Peyer's patch (tissue), 4 donors: ENCODE data around the gene CFAP97D2. TPM values are rescaled to one million over a fixed set of nuclear protein-coding genes. Genes with fewer than 3 reads are reported as not detected.
A peak's percentile ranks its signal among the peaks of the same experiment; 100 is the strongest.

Experiments
- DNase-seq, 3 donors: peaks; one replicate each; pipeline ENCODE4 v3.0.0-alpha.2; 2017 to 2019
- H3K27ac ChIP-seq, 4 donors: fragments of 200-600 bp; sonication (generic); one replicate each; pipeline ENCODE4 v1.5.1; 2016 to 2019
- H3K27me3 ChIP-seq, 2 donors: fragments of 200-600 bp; sonication (generic); one replicate each; pipeline ENCODE4 v1.5.1; 2019
- H3K36me3 ChIP-seq, 3 donors: fragments of 200-600 bp; sonication (generic); one replicate each; pipeline ENCODE4 v1.5.1; 2016 to 2019
- H3K4me1 ChIP-seq, 4 donors: fragments of 200-600 bp; sonication (generic); one replicate each; pipeline ENCODE4 v1.5.1; 2016 to 2019
- H3K4me3 ChIP-seq, 4 donors: fragments of 200-600 bp; sonication (generic); 1 replicate in 3 of 4; 2 replicates in 1 of 4; pipeline ENCODE4 v1.5.1; 2016 to 2019; ENCODE audit warnings: mild to moderate bottlenecking in 1 of 4
- H3K9me3 ChIP-seq, 4 donors: fragments of 200-600 bp; sonication (generic); one replicate each; pipeline ENCODE4 v1.5.1; 2016 to 2019; ENCODE audit warnings: mild to moderate bottlenecking in 1 of 4
- POLR2A ChIP-seq, 2 donors: fragments of 450-650 bp; IDR thresholded peaks; one replicate each; pipeline ENCODE4 v1.5.1; 2017; ENCODE audit warnings: antibody characterized with exemption in 2 of 2, mild to moderate bottlenecking in 2 of 2, moderate library complexity in 2 of 2
- total RNA-seq, 4 donors: library from RNA; depleted of rRNA; stranded (reverse); fragments of >200 nt; gene quantifications; one replicate each; pipeline ENCODE4 v1.1.0, GENCODE V29; 2016
- TF ChIP-seq, protein P1 (sequence below), 6 experiments: fragments of 450-650 bp in 4 of 6; fragments of 200-600 bp in 2 of 6; sonication (generic) in 1 of 6; IDR thresholded peaks; one replicate each; pipeline ENCODE4 v1.5.1; 2017 to 2019; ENCODE audit warnings: antibody characterized with exemption in 6 of 6, mild to moderate bottlenecking in 3 of 6, moderate library complexity in 1 of 6

Gene CFAP97D2
- total RNA-seq, 4 donors from 2014 or later = not detected

GRCh38 chr13:114161028-114161556, 18.0 kb upstream of the CFAP97D2 start:
- Histone ChIP-seq H3K36me3 (no peaks in the 10 kb centered on the region), H3K9me3 (no peaks in the 10 kb centered on the region), H3K27me3 (no peaks in the 10 kb centered on the region), H3K4me1 (peaks cover 0 to 11% (median 7%) of the 10 kb centered on the region in 4 donors), H3K27ac (no peak overlapping the region), H3K4me3 (no peak overlapping the region)
- TF ChIP-seq POLR2A (IDR thresholded peaks at IDR 0.05) = no peak
- TF ChIP-seq, protein P1, sequence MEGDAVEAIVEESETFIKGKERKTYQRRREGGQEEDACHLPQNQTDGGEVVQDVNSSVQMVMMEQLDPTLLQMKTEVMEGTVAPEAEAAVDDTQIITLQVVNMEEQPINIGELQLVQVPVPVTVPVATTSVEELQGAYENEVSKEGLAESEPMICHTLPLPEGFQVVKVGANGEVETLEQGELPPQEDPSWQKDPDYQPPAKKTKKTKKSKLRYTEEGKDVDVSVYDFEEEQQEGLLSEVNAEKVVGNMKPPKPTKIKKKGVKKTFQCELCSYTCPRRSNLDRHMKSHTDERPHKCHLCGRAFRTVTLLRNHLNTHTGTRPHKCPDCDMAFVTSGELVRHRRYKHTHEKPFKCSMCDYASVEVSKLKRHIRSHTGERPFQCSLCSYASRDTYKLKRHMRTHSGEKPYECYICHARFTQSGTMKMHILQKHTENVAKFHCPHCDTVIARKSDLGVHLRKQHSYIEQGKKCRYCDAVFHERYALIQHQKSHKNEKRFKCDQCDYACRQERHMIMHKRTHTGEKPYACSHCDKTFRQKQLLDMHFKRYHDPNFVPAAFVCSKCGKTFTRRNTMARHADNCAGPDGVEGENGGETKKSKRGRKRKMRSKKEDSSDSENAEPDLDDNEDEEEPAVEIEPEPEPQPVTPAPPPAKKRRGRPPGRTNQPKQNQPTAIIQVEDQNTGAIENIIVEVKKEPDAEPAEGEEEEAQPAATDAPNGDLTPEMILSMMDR (IDR thresholded peaks at IDR 0.05) = no peak
- DNase-seq = peak in 1 of 3 donors; percentile 28

GRCh38 chr13:114161644-114162532, 17.2 kb upstream of the CFAP97D2 start:
- Histone ChIP-seq H3K9me3 (no peaks in the 10 kb centered on the region), H3K4me1 (peaks cover 0 to 11% (median 7%) of the 10 kb centered on the region in 4 donors), H3K4me3 (peak overlapping the region in 3 of 4 donors; percentile 2 to 34 (median 16)), H3K27ac (peak overlapping the region in 2 of 4 donors; percentile 23 to 27), H3K36me3 (no peaks in the 10 kb centered on the region), H3K27me3 (no peaks in the 10 kb centered on the region)
- DNase-seq = peak; percentile 61 to 84 (median 67)
- TF ChIP-seq POLR2A (IDR thresholded peaks at IDR 0.05) = no peak
- TF ChIP-seq, protein P1 (IDR thresholded peaks at IDR 0.05) = no peak

DNA sequence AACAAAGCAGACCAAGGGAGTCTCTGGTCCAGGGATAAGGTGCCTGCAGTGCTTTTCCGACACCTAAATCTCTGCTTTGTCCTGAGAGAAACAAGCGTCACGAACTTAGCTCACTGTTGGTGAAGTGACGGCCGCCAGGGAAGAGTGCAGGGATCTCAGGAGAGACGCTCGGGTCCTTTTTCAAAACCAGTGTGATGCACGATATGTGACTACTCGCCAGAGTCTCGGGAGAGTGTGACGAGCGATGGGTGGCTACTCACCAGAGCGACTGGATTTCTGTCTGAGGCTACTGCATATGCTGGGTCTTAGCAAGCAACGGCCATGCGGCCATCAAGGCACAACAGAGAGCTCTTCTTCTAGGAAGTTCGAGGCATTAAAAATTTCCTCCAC, 16.5 kb upstream of the CFAP97D2 start:
- peak in 1 of 3 donors; percentile 23 for DNase-seq
- no peaks in the 10 kb centered on the region for H3K27me3 ChIP-seq
- no peaks in the 10 kb centered on the region for H3K36me3 ChIP-seq
- TF ChIP-seq, protein P1 (IDR thresholded peaks at IDR 0.05) = no peak
- TF ChIP-seq POLR2A (IDR thresholded peaks at IDR 0.05) = no peak
- no peaks in the 10 kb centered on the region for H3K9me3 ChIP-seq
- H3K4me1 ChIP-seq = peaks cover 0 to 11% (median 7%) of the 10 kb centered on the region in 4 donors
- H3K4me3 ChIP-seq = peak overlapping the region in 1 of 4 donors; percentile 34
- H3K27ac ChIP-seq = no peak overlapping the region

DNA sequence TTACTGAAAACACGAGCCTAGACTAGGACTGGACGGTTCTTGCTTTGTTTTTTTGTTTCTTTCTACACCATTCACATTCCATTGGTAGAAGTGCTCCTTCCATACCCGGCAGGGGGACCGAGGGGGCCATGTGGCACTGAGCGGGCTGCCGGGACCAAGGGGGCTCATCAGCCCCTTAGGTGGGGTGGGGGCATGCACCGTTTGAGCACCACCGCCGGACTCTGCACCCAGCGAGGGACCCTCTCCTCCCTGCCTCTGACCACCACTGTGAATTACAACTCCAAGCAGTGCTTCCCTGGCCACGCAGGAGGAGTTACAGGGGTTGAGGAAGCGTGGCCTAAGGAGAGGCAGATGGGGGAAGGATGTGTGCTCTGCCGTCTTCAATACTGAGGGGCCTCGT, 15.0 kb upstream of the CFAP97D2 start:
- H3K9me3 ChIP-seq = no peaks in the 10 kb centered on the region
- H3K27me3 ChIP-seq = no peaks in the 10 kb centered on the region
- H3K4me3 ChIP-seq = no peak overlapping the region
- H3K27ac ChIP-seq = no peak overlapping the region
- H3K36me3 ChIP-seq = no peaks in the 10 kb centered on the region
- no peak for TF ChIP-seq POLR2A (IDR thresholded peaks at IDR 0.05)
- TF ChIP-seq, protein P1 (IDR thresholded peaks at IDR 0.05) = no peak
- H3K4me1 ChIP-seq = peaks cover 0 to 11% (median 7%) of the 10 kb centered on the region in 4 donors
- DNase-seq = no peak

- H3K4me1 ChIP-seq = peaks cover 0 to 11% (median 7%) of the 10 kb centered on the region in 4 donors
- no peaks in the 10 kb centered on the region for H3K9me3 ChIP-seq
- H3K4me3 ChIP-seq = no peak overlapping the region
- DNase-seq = no peak
- no peak for TF ChIP-seq POLR2A (IDR thresholded peaks at IDR 0.05)
- TF ChIP-seq, protein P1 (IDR thresholded peaks at IDR 0.05) = no peak
- H3K27me3 ChIP-seq = no peaks in the 10 kb centered on the region
- no peak overlapping the region for H3K27ac ChIP-seq
- H3K36me3 ChIP-seq = no peaks in the 10 kb centered on the region
These were observed 14.2 kb upstream of the CFAP97D2 start for GRCh38 chr13:114164681-114165429.
